ENCODE measurements around the gene SLC17A7. TPM values are rescaled to one million over a fixed set of nuclear protein-coding genes. Genes with fewer than 3 reads are reported as not detected.
A peak's percentile ranks its signal among the peaks of the same experiment; 100 is the strongest.

The SLC17A7 gene
- total RNA-seq (under 1 TPM in 5 of 7 donors, not detected in 2; 0.15 to 0.57 (median 0.17) TPM), polyA plus RNA-seq (1 to 10 TPM in 1 of 2 donors, under 1 TPM in 1; 0.19 to 2.5 TPM)
- long read RNA-seq, donor 1, result 0 reads
- long read RNA-seq, donor 2, result 0 reads
- long read RNA-seq, donor 3, result 0 reads

DNA sequence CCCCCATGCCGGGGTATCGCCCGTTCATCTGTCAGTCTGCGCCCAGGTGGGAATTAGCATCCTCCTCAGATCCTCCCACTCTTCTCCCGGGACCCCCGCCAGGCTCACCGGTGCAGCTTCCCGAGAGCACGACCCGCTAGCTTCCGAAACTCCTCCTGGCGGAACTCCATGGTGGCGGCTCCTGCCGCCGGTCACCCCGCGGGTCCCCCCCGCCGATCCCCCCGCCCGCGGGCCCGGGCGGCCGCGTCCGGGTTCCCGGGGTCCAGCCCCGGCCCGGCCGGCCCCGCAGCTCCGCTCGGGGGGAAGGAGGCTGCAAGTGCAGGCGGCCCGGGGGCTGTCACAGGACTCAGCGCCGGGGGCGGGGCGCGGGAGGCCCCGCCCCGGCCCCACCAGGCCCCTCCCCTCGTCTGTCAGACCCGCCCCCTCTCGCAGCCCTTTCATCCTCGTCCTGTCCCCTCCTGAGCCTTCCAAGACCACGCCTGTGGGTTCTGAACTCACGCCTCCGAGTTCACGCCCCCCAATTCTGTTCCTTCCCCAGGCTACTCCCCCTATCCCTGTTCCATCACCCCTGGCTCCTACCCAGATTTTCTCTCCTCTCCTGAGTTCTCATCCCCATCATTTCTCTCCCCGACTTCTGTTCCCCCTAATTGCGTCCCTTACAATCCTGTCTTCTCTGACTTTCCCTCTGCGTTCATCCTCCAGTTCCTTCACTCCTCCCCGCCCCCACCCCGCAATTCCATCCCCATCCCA is at the start of gene SLC17A7:
Gene SLC17A7 (minus strand): TSS at position 318 of the 750 bp plus-strand sequence. CDS start 148 bp downstream, at position 170.
- intact Hi-C loops (cut with DNase I), result loop anchor here in 3 of 4 donors (5.0 to 10.0 kb wide), 2 partner anchors 77 to 214 kb away; partner anchors contain the start of genes DKKL1 (in 1 of the 3) and TEAD2 (in 1 of the 3)
- Histone ChIP-seq H3K4me3 (peak within 1 kb of the TSS; percentile 2), H3K27ac (no peak within 1 kb of the TSS), H3K27me3 (no peaks in the 10 kb centered on the region), H3K9me3 (no peaks in the 10 kb centered on the region), H3K36me3 (no peaks in the 10 kb centered on the region), H3K4me1 (ENCODE audit: insufficient read depth) (no peaks in the 10 kb centered on the region)
- 1 to 2% (median 2%) methylated on average over 28 to 56 of the region's 56 CpGs for WGBS, 3 donors
- DNase-seq, result peak in 1 of 5 donors; percentile 58
- no peak for TF ChIP-seq EP300 (IDR thresholded peaks at IDR 0.05)
- TF ChIP-seq POLR2A (IDR thresholded peaks at IDR 0.05), result no peak
- TF ChIP-seq, protein P1, sequence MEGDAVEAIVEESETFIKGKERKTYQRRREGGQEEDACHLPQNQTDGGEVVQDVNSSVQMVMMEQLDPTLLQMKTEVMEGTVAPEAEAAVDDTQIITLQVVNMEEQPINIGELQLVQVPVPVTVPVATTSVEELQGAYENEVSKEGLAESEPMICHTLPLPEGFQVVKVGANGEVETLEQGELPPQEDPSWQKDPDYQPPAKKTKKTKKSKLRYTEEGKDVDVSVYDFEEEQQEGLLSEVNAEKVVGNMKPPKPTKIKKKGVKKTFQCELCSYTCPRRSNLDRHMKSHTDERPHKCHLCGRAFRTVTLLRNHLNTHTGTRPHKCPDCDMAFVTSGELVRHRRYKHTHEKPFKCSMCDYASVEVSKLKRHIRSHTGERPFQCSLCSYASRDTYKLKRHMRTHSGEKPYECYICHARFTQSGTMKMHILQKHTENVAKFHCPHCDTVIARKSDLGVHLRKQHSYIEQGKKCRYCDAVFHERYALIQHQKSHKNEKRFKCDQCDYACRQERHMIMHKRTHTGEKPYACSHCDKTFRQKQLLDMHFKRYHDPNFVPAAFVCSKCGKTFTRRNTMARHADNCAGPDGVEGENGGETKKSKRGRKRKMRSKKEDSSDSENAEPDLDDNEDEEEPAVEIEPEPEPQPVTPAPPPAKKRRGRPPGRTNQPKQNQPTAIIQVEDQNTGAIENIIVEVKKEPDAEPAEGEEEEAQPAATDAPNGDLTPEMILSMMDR (IDR thresholded peaks at IDR 0.05), result no peak

GRCh38 chr19:49490287-49491029 is 49.1 kb upstream of the SLC17A7 start:
- Histone ChIP-seq H3K27ac (no peak overlapping the region), H3K4me3 (no peak overlapping the region), H3K27me3 (no peaks in the 10 kb centered on the region), H3K9me3 (no peaks in the 10 kb centered on the region), H3K4me1 (ENCODE audit: insufficient read depth) (peaks cover 9% of the 10 kb centered on the region), H3K36me3 (no peaks in the 10 kb centered on the region)
- 73 to 78% (median 75%) methylated on average over 27 of the region's 27 CpGs for WGBS, 3 donors
- peak in 1 of 5 donors; percentile 35 for DNase-seq
- intact Hi-C loops (cut with DNase I), result no loop called here
- TF ChIP-seq EP300 (IDR thresholded peaks at IDR 0.05) (no peak), POLR2A (IDR thresholded peaks at IDR 0.05) (no peak)
- TF ChIP-seq, protein P1 (IDR thresholded peaks at IDR 0.05), result no peak

GRCh38 chr19:49489601-49490167 is 48.4 kb upstream of the SLC17A7 start:
- no peak for DNase-seq
- Histone ChIP-seq H3K27ac (peak overlapping the region in 1 of 2 donors; percentile 0), H3K9me3 (no peaks in the 10 kb centered on the region), H3K4me3 (no peak overlapping the region), H3K36me3 (no peaks in the 10 kb centered on the region), H3K27me3 (no peaks in the 10 kb centered on the region), H3K4me1 (ENCODE audit: insufficient read depth) (peaks cover 9% of the 10 kb centered on the region)
- TF ChIP-seq, protein P1 (IDR thresholded peaks at IDR 0.05), result no peak
- no peak for TF ChIP-seq POLR2A (IDR thresholded peaks at IDR 0.05)
- no peak for TF ChIP-seq EP300 (IDR thresholded peaks at IDR 0.05)
- 29 to 52% (median 38%) methylated on average over 15 of the region's 15 CpGs for WGBS, 3 donors
- intact Hi-C loops (cut with DNase I), result loop anchor here in 1 of 4 donors (10.0 kb wide), 1 partner anchor 185 kb away; the partner anchor contains the start of gene PRMT1

Measured in ovary (tissue), 10 donors.